Aortic smooth muscle cell (primary cell): ENCODE measurements around the gene SLC12A5. TPM values are rescaled to one million over a fixed set of nuclear protein-coding genes. Genes with fewer than 3 reads are reported as not detected.

Experiments
- total RNA-seq: library from RNA; depleted of rRNA; stranded (reverse); fragments of >200 nt; gene quantifications from 2 replicates; pipeline ENCODE4 v1.2.3, GENCODE V29; 2014

SLC12A5 gene
- total RNA-seq: 0.06 TPM in 1 of 2 replicates, not detected in the other

DNA sequence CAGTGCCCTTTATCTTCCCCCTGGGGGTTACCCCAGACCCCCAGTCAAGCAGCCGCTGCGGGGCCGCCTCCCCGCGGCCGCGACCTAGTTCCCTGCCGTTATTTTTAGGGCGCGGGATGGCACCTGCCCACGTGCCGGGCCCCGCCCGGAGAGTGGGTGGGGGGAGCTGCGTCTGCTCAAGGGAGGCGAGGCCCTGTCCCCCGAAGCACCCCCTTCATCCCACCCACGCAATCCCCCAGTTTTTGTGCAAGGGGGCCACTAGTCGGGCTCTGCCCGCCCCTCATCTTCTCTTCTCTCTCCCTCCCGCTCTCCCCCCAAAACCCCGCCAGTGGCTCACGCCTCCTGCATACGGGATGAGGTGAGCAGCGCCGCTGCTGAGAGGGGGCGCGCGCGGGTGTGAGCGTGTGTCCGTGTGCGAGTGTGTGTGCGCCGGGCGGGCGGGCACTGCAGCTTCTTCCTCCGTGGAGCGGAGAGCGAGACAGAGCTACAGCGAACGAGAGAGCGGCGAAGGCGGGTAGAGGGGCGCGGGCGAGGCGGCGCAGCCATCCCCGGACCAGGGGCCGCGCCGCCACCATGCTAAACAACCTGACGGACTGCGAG lies at the start of gene SLC12A5:
TSS of gene SLC12A5 (plus strand) at position 444 of the 600 bp plus-strand sequence. CDS start at position 574, 130 bp downstream.

GRCh38 chr20:46089417-46090388 lies 60.7 kb downstream of the SLC12A5 start, which contains the start of gene NCOA5:
NCOA5 (minus strand) TSS chr20:46089962; CDS start chr20:46079424, 10,538 bp downstream.

Other genes with a start within 250 kb of the SLC12A5 start
- 0.26 TPM in 1 of 2 replicates, not detected in the other for gene WFDC3, start 237.3 kb upstream of the SLC12A5 start, total RNA-seq
- gene DNTTIP1, start 237.3 kb upstream of the SLC12A5 start, total RNA-seq: 12.0 and 14.6 TPM in 2 replicates
- gene UBE2C, start 216.6 kb upstream of the SLC12A5 start, total RNA-seq: 11.4 and 22.2 TPM in 2 replicates
- gene TNNC2, start 201.9 kb upstream of the SLC12A5 start, total RNA-seq: 1.4 and 1.5 TPM in 2 replicates
- 55.2 and 65.2 TPM in 2 replicates for gene SNX21, start 195.4 kb upstream of the SLC12A5 start, total RNA-seq
- gene ACOT8, start 171.8 kb upstream of the SLC12A5 start, total RNA-seq: 29.2 and 32.9 TPM in 2 replicates
- gene ZSWIM3, start 171.6 kb upstream of the SLC12A5 start, total RNA-seq: 5.2 and 5.5 TPM in 2 replicates
- gene ZSWIM1, start 148.0 kb upstream of the SLC12A5 start, total RNA-seq: 3.0 TPM in 2 replicates
- 1.4 and 1.5 TPM in 2 replicates for gene SPATA25, start 141.6 kb upstream of the SLC12A5 start, total RNA-seq
- gene NEURL2, start 138.0 kb upstream of the SLC12A5 start, total RNA-seq: 5.2 and 5.3 TPM in 2 replicates
- gene CTSA, start 137.9 kb upstream of the SLC12A5 start, total RNA-seq: 103 and 140 TPM in 2 replicates
- 32.0 and 41.9 TPM in 2 replicates for gene PLTP, start 117.1 kb upstream of the SLC12A5 start, total RNA-seq
- gene PCIF1, start 94.5 kb upstream of the SLC12A5 start, total RNA-seq: 7.0 and 7.5 TPM in 2 replicates
- 10.7 and 13.3 TPM in 2 replicates for gene ZNF335, start 57.0 kb upstream of the SLC12A5 start, total RNA-seq
- not detected in 2 replicates for gene MMP9, start 20.3 kb upstream of the SLC12A5 start, total RNA-seq
- gene NCOA5, start 60.7 kb downstream of the SLC12A5 start, total RNA-seq: 7.8 and 9.3 TPM in 2 replicates
- 7.3 and 7.8 TPM in 2 replicates for gene CD40, start 89.1 kb downstream of the SLC12A5 start, total RNA-seq